HG02885 (cell line): ENCODE measurements around the gene FAM156A.
"Not testable (repeated sequence)": the region's sequence is repeated elsewhere in the genome, so short reads cannot be mapped to it uniquely, and the experiment has no call there.

Experiments
- ATAC-seq: cut with Tn5 transposase; IDR thresholded peaks from one replicate; pipeline ENCODE4 v1.9.1; 2021; ENCODE audit warnings: mild to moderate bottlenecking; ENCODE audit not compliant: unreplicated experiment, poor library complexity

The FAM156A gene, protein sequence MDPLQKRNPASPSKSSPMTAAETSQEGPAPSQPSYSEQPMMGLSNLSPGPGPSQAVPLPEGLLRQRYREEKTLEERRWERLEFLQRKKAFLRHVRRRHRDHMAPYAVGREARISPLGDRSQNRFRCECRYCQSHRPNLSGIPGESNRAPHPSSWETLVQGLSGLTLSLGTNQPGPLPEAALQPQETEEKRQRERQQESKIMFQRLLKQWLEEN

DNA sequence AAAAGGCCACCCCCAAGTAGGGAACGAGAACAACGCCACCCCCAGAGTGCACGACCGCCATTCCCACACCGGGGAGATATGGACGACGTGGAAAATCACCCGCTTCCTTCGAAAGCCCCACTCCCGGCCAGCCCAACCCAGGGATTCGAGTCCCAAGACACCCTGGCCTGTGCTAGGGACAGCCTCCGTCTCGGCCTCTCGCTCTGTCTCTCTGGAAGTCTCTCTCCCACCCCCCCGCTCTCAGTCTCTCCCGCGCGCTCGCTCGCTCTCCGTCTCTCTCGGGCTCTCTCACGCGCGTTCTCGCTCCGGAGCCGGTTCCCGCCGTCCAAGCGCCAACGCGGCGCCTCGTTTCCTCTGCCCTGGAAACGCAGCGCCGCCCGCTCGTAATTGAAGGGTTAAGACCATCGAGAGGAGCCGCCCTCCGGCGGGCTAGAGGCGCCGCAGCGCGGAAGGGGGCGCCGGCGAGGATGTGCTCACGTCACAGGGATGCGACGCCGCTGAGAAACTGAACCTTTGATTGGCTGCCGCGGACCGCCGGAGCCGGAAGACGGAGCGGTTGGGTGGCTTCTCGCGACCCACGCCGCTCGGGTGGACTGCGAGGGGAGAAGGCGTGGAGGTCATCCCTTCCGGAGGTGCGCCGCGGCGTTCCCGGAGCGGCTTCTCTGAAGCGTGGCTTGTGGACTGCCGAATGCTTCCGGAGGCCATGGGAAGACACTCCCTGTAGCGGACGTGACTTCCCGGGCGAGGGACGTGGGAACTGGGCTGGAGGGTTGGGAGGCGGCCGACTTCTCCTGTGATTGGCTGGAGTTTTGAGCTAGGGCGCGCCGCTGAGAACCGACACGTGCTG, at the start of gene FAM156A:
Gene FAM156A (minus strand): TSS at position 406 of the 847 bp plus-strand sequence. CDS start 9,930 bp downstream, outside the sequence.
- ATAC-seq = peak; percentile 91

DNA sequence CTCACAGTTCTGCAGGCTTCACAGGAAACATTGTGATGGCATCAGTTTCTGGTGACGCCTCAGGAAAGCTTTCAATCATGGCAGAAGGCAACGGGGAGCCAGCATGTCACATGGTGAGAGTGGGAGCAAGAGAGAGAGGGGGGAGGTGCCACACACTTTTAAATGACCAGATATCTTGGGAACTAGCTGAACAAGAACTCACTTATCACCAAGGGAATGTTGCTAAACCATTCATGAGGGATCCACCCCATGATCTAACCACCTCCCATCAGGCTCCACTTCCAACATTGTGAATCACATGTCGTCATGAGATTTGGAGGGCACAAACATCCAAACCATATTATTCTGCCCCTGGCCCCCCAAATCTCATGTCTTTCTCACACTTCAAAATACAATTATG, 47.0 kb upstream of the FAM156A start:
- no peak for ATAC-seq

DNA sequence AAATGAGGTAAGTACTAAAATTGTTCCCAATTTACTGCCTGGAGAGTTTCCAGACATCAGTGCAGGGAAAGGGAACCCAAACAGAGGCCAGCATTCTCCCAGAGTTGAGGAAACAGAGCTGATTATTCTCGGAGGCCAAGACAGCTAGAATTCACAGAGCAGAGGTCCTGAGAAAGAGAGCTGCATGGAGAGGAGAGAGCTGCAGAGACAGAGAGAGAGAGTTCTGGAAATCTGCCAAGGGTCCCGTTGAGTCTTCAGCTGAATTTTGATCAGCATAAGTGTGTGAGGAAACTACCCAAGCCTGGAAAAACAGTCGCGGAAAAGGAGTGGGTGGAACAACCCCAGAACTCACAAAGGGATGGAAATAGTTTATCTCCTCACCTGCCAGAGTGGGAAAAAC, 46.5 kb upstream of the FAM156A start:
- ATAC-seq = no peak

DNA sequence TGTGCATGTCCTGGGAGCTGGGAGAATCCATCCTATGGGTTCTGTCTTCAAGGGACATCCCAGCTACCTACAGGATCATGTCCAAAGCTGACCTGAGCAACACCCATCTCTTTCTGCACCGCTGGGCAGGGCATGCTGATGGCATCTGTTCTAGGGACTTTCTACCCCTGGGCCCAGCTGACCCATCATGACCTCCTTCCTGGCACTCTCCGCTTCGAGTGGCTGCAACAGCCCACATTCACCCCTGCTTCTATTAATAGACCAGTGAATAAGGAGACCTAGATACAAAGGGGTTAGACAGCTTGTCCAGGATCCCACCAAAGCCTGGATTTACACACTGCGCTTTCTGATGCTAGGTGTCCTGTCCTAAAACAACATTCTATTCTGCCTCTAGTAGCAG, 45.7 kb upstream of the FAM156A start:
- ATAC-seq = no peak

DNA sequence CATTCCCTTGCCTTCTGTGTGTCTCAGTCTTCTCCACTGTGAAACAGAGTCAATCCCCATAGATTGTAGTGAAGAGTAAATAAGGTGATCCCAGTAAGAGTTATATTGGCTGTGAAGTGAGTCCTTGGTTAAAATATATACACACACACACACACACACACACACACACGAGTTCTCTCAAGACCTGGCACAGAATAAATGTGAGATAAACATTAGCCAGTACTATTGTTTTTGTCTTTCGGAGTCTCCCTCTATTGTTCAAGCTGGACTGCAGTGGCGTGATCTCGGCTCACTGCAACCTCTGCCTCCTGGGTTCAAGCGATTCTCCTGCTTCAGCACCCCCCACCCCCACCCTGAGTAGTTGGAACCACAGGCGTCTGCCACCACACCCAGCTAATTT, 44.8 kb upstream of the FAM156A start:
- no peak for ATAC-seq

DNA sequence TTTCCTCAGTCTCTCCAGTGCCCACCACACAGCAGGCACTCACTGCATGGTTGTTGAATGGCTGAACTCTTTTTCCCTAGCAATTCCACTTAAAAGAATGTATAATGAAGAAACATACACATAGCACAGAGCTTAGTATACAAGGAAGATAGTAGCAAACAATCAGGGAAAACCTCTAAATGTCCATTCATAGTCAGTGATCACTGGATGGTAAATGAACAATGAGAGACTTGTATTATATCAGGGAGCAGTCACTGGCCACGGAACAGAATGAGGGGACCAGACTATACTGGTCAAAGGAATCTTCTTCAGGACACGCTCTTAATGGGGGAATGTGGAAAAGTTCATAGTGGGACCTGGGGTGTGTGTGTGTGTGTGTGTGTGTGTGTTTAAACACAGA, 43.6 kb upstream of the FAM156A start:
- no peak for ATAC-seq

DNA sequence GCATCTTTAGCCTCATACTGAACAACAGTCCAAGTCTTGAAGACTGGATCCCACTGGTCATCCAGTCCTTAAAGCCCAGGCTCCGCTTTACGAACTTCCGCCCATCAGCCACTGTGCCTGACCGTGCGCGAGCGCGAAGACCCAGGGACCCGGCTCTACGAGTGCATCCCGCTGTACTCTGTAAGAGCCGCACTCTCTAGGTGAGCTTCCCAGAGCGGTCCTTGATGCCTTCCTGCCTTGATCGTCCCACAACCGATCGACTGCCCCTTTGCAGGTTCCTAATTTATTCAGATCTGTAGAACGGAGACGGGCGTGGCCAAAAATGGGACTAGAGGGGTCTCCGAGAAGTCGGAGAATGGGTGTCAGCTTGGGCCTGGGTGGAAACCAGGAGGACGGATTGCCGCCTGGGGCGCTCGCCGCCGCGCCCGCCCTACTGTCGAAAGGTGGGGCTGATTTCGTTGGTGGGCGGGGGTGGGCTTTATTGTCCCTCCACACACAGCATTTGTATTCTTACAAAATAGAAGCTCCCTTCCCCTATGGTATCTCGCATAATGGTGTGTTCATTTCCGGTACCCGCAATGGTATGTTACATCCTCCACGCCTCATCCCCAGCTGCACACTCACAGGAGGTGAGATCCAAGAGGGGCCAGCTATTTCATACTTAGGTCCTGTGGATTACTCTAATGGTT, 42.3 kb upstream of the FAM156A start:
- ATAC-seq = no peak

DNA sequence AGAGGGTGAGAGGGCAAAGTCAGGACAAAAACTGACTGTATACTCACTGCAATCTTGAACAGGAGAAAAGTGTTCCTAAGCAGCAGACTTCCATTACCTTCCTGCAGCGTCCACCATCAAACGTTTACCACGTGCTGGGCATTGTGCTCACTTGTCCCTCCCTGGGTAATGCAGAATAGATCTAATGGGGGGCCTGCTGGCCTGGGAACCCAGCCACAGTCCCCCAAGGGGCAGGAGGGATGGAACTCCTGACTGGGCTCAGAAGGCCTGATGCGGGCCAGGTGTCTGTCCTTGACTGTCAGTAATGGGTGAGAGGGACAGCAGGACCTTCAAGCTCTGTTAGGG, 37.6 kb upstream of the FAM156A start:
- no peak for ATAC-seq

DNA sequence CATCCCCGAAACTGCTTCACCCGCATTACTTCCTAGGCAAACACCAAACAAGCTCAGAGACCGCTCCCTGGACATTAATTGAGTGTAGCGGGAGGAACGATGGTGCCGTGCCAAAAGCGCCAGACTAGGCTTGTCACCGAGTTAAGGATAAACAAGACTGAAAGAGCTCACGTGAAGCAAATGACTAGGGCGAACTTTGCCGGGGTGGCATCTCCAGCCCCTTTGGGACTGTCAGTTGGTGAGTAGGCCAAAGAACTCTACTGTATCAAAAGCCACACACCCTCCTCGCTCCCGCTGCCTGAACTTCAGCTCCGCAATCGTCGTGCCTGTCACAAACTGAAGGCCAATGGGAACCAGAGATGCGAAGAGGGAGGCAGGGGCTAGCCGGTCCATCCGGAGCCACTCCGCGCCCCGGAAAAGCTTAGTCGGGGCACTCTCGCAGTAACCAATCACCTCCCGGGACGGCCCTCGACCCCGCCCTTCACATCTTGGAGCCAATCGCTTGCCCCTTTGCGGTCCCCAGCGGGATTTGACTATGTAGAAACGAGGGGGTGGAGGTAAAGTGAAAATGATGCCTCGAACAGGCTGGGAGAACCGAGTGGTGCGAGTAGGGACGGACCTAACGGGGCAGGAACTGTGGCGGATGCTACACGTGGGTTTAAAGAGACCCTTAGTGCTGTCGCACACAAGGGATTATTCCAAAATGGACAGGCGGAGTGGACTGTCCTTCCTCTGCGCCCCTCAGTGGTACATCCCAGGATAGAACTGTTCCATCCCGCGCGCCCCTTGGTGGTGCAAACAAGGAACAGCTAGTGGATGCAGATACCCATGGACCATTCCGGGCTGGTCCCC, 37.0 kb upstream of the FAM156A start:
- peak; percentile 96 for ATAC-seq

DNA sequence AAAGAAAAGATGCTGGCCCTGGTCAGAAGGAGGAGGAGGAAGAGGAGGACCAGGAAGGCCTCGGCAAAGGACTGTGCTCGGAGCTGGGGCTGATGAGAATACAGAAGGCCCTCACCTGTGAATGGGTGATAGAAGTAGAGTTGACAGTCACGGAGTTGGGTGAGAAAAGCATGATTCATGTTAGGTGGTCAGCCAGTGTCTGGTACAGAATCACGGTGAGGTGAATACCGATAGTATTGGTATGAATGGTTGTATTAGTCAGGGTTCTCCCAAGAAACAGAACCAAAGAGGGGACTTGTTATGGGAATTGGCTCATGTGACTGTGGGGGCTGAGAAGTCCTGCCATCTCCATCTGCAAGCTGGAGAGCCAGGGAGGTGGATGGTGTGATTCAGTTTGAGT, 32.5 kb upstream of the FAM156A start:
- no peak for ATAC-seq

DNA sequence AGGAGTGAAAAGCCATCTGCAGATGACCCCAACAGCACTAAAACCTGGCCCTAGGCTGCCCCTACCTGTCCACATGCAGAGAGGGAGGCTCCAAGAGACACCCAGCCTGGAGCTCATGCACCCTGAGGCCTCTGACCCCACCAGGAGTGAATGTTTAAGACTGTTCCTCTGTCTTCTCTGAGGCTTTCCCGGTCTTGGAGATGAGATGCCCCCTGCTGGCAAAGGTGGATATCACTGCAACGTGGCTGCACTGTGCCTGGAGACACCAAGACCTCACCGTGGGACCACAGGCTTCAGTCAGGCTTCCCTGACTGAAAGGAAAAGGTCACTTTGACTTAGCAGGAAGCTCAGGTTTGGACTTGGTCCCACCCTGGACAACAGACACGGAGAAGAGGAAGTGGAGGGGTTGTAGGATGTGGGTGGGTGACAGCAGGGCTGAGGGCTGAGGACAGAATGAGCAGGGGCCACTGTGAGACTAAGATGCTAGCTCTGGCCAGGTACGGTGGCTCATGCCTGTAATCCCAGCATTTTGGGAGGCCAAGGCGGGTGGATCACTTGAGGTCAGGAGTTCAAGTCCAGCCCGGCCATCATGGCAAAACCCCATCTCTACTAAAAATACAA, 31.8 kb upstream of the FAM156A start:
- ATAC-seq = peak; percentile 86

DNA sequence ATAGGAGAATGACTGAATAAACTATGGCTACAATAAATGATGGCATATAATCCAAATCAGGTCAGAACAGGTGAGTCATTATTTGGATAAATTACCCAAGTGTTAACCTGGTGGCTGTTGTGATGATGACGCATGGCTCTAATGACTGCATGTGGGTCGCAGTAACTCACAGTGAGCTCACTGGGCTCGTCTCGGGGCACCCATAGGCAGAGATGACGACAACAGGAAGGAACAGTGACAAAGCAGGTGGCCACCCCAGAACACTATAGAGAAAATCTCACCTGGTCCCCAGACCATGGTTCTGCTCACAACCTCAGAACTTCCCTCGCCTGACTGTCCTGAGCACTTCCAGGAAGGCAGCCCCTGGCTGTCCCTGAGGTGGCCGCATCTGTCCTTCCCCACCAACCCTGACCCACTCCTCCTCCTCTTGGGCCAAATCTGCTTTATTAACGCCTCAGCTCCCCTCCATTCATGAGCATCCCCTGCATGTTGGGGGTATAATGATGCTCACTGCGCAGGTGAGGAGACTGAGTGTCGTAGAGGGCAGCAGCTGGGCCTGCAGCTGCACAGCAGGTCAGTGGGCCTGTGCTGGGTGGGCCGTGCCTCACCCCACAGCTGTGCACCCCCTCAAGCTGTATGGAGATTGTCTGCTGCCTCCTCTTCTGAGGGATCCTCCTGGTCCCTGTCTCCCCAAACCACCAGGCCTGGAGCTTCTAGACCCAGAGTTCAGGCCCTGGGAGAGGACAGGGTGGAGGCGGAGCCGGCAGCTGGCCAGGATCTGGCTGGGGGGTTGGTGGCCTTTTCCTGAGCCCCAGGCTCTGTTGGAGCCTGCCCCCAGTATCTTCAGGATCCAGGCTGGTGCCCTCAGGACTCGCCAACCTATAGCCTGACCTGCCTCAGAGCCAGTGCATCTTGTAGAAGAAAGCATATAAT, 30.9 kb upstream of the FAM156A start:
- ATAC-seq = no peak

DNA sequence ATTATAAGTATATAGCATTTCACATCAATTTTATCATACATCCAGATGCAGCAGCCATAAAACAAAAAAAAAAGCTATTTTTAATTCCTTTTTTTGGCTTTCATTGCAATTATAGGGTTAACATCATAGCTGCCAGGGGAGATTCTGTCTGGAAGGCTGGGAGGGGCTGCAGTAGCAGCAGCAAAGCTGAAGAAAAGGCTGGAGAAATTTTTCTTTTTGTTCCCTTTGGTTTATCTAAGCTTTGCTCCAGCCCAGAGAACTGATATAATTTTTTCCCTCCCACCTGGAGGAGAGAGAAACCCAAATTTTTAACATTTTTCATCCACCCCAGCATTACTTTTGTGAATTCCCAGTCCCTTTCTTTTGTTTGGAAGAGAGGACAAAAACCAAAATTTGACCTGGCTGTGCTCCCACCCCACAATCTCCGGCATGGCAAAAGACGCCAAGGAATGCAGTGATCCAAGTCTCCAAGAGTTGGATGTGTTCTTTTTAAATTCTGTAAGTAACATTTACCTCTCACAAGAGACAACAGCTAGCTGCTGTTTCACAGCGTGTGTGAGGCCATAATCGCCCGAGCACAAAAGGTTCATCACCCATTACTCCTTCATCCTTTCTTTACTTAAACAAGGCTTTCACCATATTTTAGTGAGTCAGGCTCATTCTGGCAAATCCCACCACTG, 25.1 kb upstream of the FAM156A start:
- ATAC-seq = no peak

DNA sequence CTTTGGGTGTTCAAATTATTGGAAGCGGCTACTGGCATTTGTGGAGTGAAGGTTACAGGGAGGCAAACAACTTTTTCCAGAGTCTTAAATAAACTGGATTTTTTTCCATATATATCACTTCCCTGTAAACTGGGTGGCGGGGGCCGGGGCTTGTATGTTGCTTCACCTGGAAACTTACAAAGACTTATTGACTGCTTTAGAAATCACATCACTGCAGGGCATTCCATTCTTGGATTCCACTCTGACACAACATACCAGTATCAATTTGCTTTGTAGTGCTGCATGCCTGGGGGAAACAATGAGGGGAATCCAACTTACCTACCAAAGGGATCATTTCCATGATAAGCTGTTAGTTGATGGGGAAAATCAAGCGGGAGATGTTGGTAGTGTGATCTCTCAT, 21.7 kb upstream of the FAM156A start:
- ATAC-seq = no peak

DNA sequence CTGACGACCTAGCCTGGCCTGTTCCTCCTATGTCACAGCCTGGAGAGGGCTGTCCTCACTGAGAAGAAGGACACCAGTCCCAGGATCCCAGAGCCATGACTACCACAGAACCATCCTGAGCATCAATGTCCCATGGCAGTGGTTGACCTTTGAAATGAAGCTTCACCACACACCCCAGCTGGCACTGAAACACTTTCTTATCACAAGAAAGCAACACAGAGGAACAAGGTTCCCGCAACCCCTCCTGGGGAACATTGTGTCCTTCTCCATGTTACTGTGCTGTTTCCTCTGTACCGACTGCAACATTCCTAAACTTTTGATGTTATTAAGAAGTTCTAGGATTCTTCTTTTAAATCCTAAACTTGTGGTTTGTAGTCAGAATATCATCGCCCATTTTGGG, 21.2 kb upstream of the FAM156A start:
- no peak for ATAC-seq

DNA sequence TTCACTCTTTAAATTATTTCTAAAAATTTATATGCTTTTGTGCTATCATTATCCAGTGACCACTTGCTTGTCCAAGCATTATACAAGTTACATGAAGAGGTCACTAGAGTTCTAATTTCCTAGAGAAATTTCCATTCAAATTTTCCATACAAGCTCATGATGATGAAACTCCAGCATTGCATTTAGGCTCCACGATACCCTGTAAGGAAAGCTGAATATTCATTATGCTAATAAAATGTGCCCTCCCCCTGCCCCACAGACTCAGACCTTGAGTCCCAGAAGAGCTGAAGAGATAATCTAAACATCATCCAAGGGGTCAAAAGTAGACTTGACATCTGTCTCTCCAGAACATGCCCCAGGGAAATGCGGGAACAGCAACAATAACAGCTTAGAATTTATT, 19.6 kb upstream of the FAM156A start:
- ATAC-seq = no peak

DNA sequence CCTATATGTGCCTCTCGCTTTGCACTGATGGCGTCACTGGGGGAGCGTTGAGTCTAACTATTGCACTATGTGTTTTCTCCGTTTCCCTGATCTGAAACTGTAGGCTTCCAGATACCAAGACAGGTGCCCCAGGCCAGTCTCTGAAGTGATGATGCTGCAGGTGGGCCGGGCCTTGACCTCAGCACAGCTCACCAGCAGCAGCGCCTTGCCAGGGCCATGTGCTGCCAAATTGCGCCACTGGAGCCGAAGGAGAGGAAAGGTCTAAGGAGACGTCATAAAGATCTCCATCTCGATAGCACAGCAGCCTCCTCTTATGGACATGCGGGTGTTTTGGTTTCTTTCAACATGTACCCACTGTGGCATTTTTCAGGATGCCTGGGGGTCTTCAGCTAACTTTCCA, 17.3 kb upstream of the FAM156A start:
- ATAC-seq = not testable (repeated sequence)

DNA sequence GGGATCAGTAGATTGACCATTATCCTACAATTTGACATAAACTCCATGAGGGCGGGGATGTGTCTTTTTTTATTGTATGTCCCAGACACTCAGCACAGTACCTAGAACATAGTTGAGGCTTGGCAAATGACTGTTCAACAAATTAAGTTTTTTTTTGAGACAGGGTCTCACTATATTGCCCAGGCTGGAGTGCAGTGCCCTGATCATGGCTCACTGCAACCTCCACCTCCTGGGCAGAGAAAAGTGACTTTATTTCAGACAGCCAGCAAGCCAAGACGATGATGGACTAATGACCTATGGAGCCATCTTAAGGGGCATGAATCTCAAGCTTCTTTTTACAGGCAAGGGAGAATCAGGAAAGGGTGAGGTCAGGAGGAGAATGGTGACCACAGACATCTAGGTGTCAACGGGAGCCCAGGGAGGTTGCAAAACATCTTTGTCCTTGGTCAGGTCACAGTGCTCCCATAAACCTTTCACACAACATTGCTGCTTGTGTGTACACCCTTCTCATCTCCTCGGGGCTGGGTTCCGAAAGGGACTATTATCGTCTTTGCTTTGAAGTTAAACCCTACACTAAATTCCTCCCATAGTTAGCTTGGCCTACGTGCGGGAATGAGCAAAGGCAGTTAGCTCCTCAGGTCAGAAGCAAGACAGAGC, 16.1 kb upstream of the FAM156A start:
- ATAC-seq = not testable (repeated sequence)
